Stimulated activated CD8-positive, alpha-beta memory T cell treated with anti-CD3 and anti-CD28 coated beads, Interleukin-15, amount 100 ng/mL, for 4 hours (primary cell): ENCODE measurements around the gene FANCC.
"Not testable (repeated sequence)": the region's sequence is repeated elsewhere in the genome, so short reads cannot be mapped to it uniquely, and the experiment has no call there.

Experiments used
- DNase-seq, 2 donors: peaks; one replicate each; pipeline ENCODE4 v3.0.0-alpha.2; 2020; ENCODE audit warnings: low read depth in 2 of 2

FANCC gene

DNA sequence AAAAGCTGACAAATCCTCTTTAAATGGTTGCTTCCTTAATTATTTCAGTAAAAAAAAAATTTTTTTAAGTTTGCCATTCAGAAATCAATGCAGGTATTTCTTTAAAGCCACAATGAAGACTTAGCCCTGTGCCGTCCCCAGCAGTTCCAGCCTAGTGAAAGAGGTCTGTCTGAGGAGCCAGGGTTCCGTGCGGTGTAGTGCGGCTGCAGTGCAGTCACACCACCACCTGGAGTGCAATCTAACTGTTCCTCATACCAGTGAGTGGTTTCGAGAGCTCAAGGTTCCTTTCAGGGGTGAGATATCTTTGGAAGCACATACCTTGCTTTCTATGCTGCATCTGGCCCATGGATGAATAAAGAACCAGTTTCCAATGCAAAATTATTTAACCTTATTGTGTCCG, 87.5 kb downstream of the FANCC start:
- no peak for DNase-seq

GRCh38 chr9:95229230-95229915, 88.1 kb downstream of the FANCC start:
- DNase-seq: no peak

- no peak for DNase-seq
Measured at GRCh38 chr9:95226921-95227320, 90.6 kb downstream of the FANCC start.

DNA sequence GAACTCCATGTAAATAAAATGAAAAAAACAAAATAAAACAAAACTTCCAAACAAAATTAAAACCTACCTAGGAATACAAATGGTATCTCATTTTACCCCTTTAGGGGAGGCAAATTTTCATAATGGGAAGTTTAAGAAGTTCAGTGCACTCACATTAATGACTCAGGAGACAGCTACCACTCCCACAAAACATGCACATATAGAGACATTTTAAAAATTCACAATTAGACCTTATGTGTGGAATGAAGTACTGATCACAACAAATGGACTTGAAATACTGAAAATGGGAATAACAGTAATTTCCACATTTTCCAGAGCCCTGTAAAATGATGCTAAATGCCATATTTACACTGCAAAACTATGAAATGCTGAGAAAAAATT, 91.8 kb downstream of the FANCC start:
- DNase-seq: no peak

GRCh38 chr9:95225076-95225725, 92.3 kb downstream of the FANCC start:
- no peak for DNase-seq

DNA sequence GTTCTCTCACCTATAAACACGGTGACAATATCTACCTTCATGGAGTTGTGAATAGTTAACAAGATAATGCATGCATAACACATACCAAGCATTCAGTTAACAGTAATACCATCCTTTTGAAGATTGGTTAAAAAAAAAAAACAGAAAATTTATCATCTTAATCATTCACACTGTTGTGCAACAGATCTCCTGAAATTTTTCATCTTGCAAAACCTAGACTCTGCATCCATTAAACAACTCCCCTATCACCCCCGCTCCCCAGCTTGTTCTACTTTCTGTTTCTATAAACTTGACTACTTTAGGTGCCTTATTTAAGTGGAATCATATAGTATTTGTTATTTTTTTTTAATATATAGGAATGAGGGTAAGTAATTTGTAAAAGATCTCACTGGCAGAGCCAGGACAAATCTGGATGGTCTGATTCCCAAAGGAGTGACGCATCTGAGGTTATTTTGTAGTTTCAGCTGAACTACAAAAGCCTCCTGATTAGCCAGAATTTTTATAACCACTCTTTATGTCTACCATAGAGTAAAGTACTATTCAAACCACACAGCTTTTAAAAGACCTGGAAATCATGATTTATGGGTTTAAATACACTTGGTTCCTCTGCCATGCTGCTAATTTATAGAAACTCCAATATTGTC, 93.0 kb downstream of the FANCC start:
- no peak for DNase-seq

DNA sequence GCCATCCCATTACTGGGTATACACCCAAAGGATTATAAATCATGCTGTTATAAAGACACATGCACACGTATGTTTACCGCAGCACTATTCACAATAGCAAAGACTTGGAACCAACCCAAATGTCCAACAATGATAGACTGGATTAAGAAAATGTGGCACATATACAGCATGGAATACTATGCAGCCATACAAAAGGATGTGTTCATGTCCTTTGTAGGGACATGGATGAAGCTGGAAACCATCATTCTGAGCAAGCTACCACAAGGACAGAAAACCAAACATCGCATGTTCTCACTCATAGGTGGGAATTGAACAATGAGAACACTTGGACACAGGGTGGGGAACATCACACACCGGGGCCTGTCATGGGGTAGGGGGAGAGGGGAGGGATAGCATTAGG, 97.2 kb downstream of the FANCC start:
- DNase-seq: not testable (repeated sequence)

GRCh38 chr9:95218773-95219172, 98.7 kb downstream of the FANCC start:
- DNase-seq: no peak

- DNase-seq: no peak
Measured at GRCh38 chr9:95217936-95218335, 99.6 kb downstream of the FANCC start.

GRCh38 chr9:95215336-95215898, 102.1 kb downstream of the FANCC start:
- no peak for DNase-seq

DNA sequence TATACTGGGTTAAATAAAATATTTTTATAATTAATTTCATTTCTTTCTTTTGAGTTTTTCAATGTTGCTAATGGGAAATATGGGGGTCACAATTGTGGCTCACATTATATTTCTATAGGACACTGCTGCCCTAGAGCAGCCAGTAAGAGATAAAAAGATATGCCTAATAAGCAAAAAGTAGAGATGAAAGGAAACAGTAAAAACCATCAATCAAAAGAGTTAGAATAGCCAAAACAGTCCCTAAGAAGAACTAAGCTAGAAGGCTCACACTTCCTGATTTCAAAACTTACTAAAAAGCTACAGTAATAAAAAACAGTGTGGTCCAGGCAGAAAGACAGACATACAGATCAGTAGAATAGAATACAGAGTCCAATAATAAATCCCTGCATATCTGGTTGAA, 104.4 kb downstream of the FANCC start:
- no peak for DNase-seq

GRCh38 chr9:95211028-95211427, 106.5 kb downstream of the FANCC start:
- no peak for DNase-seq

- DNase-seq: no peak
Measured at GRCh38 chr9:95207403-95207802, 110.1 kb downstream of the FANCC start.

DNA sequence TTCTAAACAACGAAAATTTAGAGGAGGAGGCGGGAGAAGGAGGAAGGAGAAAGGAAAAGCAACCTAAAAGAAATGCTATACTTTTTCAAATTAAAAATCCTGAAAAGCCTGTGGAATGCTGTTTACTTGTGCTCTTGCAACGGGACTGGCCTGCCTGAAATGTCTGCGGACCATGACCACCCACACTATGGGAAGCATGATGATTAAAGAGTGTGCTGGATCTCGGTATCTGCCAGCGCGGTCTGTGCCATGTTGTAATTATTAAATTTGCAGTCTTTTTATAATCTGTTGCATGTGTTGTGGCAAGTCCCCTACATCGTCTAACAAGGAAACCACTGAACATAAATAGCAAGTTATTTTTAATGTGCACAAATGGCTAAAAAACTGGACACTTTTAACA, 111.4 kb downstream of the FANCC start:
- DNase-seq: no peak

- no peak for DNase-seq
Measured at GRCh38 chr9:95204710-95205109, 112.8 kb downstream of the FANCC start.

DNA sequence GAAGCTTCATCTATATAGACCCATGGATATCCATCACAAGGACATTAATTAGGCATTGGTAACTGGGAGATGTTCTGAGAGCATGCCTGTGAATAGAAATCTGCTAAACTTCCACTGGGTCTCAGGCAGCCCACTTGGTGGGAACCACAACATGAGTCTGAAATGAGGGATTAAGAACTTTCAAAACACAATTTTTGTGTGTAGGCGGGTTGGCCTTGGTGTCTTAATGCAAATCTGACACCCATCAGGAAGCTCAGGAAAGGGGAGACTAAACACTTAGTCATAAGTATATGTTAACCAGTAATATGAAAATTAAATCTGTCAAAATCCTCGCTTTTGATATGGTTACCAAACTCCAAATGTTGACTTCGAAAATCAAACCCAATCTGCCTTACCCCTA, 113.2 kb downstream of the FANCC start:
- no peak for DNase-seq

GRCh38 chr9:95203019-95203418, 114.5 kb downstream of the FANCC start:
- not testable (repeated sequence) for DNase-seq

DNA sequence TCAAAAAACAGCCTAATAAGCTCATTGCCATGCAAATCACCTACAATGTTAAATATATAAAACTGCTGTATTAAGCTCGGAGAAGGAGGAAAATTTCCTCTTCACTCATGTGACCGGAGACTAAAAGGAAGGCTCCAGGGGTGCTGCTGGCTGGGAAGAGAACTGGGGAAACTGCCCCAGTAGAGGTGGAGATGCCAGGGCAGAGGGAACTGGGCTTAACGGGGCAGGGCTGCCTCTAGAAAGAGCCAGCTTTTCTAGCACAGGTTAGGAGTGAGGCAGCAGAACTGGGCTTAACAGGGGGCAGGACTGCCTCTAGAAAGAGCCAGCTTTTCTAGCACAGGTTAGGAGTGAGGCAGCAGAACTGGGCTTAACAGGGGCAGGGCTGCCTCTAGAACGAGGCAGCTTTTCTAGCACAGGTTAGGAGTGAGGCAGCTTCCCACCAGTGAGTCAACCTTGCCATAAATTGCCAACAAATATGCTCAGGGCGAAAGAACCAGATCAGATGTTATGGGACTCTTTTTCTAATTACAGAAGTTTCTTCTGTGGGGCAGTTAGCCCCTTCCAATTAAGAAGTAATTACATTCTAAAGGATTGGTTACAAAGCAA, 115.3 kb downstream of the FANCC start:
- DNase-seq: no peak

DNA sequence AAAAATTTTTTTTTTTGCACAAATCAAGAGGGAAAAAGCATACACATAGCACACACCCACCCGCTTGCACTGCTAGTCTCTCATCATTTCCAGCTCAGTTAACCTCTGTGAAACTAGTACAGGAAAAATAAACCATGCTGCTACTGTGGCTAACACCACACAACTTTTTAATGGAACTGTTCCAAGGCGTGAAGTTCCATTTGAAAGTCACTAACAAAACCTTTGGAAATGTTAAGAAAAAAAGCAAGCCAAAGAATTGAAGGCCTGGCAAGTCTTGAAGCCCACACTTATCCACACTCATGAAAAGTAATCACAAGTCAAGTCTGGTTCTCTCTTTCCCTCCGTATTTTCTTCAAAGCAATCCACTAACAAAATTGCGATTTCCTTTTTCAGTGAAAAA, 116.3 kb downstream of the FANCC start:
- no peak for DNase-seq

GRCh38 chr9:95197692-95198271, 119.7 kb downstream of the FANCC start:
- no peak for DNase-seq

DNA sequence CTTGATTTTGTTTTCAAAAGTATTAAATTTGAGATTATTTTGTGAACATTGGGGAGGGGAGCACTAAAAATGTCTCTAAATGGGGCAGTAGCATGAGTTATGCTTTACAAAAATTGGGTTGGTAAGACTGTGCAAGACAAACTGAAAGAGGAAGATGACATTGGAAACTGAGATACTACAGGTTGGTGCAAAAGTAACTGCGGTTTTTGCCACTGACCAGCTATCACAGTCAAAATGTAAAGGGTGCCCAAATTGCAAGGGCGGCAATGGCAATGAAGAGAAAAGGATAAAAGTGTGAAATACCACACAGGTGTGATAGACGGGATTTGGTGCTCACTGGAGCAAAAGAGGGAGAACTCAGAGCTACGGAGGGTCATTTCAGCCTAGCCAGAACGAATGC, 124.0 kb downstream of the FANCC start:
- no peak for DNase-seq

- no peak for DNase-seq
Measured at GRCh38 chr9:95193067-95193466, 124.4 kb downstream of the FANCC start.
